ENCODE measurements around the gene CLSTN3. TPM values are rescaled to one million over a fixed set of nuclear protein-coding genes. Genes with fewer than 3 reads are reported as not detected.

The CLSTN3 gene
- total and polyA plus RNA-seq, 2 experiments from 2014 or later = 5.0 to 46.9 TPM

GRCh38 chr12:7193674-7194073 is 63.5 kb downstream of the CLSTN3 start:
- H2AFZ ChIP-seq = no peak overlapping the region
- no peak for TF ChIP-seq POLR2AphosphoS5 (IDR thresholded peaks at IDR 0.05; ENCODE audit: low read depth)
- no peak for TF ChIP-seq EZH2phosphoT487 (IDR thresholded peaks at IDR 0.05; ENCODE audit: unreplicated experiment)
- no peak for TF ChIP-seq CTCF (conservative IDR thresholded peaks at IDR 0.05; ENCODE audit: low read depth in 2 of 2)
- TF ChIP-seq ZNF462 (CRISPR knock-in tag; IDR thresholded peaks at IDR 0.05) = no peak
- no peak for TF ChIP-seq CREB1 (CRISPR knock-in tag; IDR thresholded peaks at IDR 0.05; ENCODE audit: low read depth)
- no peak for TF ChIP-seq ZNF114 (CRISPR knock-in tag; IDR thresholded peaks at IDR 0.05)
- H3K36me3 Mint-ChIP-seq (ENCODE audit: low read depth) = peaks cover 55% of the 10 kb centered on the region
- peaks cover 21% of the 10 kb centered on the region for H4K20me1 ChIP-seq (replicated peaks; ENCODE audit: insufficient read depth)
- peaks cover 8% of the 10 kb centered on the region; the same call in 1 of the 2 replicates for H3K4me1 ChIP-seq (ENCODE audit: insufficient read depth)
- peaks cover 34% of the 10 kb centered on the region for H3K79me2 ChIP-seq (replicated peaks; ENCODE audit: insufficient read depth)
- H3K27me3 ChIP-seq (ENCODE audit: insufficient read depth) = no peaks in the 10 kb centered on the region
- H3K4me3 Mint-ChIP-seq = no peak overlapping the region
- peaks cover 2% of the 10 kb centered on the region for H3K27me3 Mint-ChIP-seq (ENCODE audit: insufficient read depth, low read depth, poor library complexity)
- H3K27ac ChIP-seq (ENCODE audit: low read depth) = no peak overlapping the region
- H3K36me3 ChIP-seq (ENCODE audit: insufficient read depth) = peaks cover 29% of the 10 kb centered on the region
- H3K4me1 Mint-ChIP-seq = peaks cover 15% of the 10 kb centered on the region
- H3K4me3 ChIP-seq = no peak overlapping the region
- no peak for DNase-seq (ENCODE audit: low spot score)
- ATAC-seq = no peak
- H3K4me2 ChIP-seq = no peak overlapping the region
- H3K9me3 Mint-ChIP-seq = peaks cover 10% of the 10 kb centered on the region; the same call in 1 of the 3 replicates
- no peak overlapping the region for H3K27ac Mint-ChIP-seq
- no peaks in the 10 kb centered on the region for H3K9me2 ChIP-seq (ENCODE audit: insufficient read depth)
- no peaks in the 10 kb centered on the region for H3F3A ChIP-seq (replicated peaks; ENCODE audit: low read depth)
